DMS79 (cell line): Measurements from ENCODE around the gene NME2.
A peak's percentile ranks its signal among the peaks of the same experiment; 100 is the strongest.
"Not testable (repeated sequence)": the region's sequence is repeated elsewhere in the genome, so short reads cannot be mapped to it uniquely, and the experiment has no call there.

Experiments
- DNase-seq: peaks from one replicate; lab custom pipeline; 2025; lab: John Stamatoyannopoulos, UW

NME2 gene

GRCh38 chr17:51166198-51166986, at the start of gene NME2:
TSS of gene NME2 (plus strand) at chr17:51166411. CDS start at chr17:51166831, 420 bp downstream.
- DNase-seq = peak; percentile 25

DNA sequence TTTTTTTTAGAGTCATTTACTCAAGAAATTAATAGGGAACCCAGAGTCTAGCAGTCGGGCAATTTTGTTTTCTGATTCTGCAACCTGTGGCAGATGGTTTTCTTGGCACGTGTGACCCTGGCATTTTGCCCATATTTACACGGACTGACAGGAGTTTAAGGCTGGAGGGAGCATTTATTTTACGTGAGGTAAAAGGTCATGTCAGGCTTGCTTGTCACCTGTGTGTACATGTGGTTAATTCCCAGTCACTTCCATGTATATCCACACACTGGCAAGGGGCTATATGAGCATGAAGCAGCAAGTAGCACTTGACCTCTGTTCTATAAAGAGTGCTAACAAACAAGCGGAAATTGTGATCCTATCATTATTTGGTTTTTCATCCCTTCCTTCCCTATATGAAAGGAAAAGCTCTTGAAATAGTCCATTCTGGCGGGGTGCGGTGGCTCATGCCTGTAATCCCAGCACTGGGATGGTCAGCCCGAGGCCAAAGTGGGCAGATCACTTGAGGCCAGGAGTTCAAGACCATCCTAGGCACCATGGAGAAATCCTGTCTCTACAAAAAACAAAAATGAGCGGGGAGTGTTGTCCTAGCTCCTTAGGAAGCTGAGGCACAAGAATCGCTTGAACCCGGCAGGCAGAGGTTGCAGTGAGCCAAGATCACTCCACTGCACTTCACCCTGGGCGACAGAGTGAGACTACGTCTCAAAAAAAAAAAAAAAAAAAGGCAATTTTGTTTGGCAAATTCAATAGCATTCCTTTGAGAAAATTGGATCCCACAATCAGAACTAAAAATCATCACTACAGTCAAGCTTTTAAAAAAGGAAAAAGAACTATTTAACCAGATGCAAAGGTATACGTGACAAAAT, 47.6 kb upstream of the NME2 start:
- DNase-seq = peak; percentile 73

DNA sequence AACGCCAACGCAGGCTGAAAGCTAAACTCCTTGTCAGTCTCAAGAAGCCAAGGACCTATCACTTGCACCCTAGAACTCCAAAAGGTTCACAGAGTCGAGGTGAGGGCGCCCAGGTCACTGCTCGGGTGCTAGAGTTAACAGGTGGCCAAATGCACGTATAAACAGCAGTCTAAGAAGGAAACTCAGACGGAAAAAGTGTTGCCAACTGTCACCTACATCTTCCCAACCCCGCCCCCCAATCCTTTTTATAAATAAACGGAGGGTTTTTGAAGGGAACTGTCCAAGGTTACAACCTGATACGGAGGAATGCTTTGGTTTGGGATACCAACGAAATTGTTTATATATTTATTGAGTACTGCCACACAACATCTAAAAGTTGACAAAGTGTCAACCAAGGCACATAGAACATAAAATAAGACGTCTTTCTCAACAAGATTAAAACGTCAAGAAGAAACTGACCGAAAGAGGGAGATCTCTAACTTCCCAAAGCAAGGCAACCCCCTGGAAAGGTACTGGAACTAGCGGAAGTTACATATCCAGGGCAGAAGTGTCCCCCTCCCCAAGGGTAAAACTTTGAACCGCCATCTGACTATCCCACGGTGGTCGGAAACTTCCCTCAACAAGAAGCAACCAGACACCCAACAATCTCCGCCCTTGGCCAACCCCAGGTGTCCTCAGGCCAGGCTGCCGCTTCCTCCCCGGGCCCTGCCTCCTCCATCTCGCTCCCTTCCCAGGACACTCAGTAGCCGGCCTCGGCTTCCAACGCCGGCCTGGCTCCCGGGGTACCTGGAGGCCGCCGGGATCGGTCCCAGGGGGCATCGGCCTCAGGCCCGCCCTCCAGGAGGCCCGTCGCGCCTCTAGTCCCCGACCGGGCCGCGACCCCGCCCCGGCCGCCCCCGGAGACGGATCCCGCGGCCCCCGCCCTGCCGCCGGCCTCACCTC, 46.5 kb upstream of the NME2 start:
- peak; percentile 6 for DNase-seq

- DNase-seq = peak; percentile 20
Measured at GRCh38 chr17:51120357-51120738, 45.9 kb upstream of the NME2 start.

DNA sequence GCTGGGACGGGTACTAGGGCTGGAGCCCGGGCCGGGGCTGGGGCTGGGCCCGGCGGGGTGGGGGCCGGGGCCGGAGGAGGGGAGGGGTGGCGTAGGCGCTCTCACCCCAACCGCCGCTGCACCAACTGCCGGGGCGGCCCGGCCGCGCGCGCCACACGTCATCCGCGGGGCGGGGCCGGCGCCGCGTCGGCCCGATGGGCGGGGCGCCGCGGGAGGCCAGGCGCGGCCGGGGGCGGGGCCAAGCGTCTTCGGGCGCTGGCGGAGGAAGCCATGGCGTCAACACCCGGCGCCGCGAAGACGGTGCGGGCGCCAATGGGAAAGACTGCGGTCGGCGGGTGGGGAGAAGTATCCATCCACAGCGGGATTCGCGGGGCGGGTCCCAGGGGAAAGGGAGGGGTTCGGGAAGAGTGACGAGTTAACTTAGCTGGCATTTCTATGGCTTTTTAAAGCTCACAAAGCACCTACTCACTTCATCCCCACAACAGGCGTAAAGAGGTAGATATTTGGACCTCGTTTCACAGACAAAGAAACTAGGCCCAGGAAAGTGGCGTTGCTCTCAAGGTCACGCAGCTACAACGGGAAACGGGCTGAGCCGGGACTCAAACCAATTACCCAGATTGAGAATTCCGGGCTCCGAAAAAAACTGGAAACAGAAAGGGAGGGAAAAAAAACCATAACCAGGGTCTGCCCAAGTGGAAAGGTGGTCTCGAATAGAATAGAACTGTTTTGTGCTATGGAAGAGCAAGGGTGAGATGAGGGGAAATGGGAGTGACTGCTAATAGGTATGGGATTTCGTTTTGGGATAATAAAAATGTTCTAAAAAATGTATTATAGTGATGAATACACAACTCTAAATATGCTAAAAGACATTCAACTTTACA, 45.2 kb upstream of the NME2 start, which contains the start of gene SPAG9:
Gene SPAG9, minus strand, starts transcription at position 130 of the 881 bp plus-strand sequence. CDS start 212 bp downstream, outside the sequence.
- DNase-seq = peak; percentile 86

- DNase-seq = peak; percentile 51
Measured at GRCh38 chr17:51121620-51122472, 44.4 kb upstream of the NME2 start.

- not testable (repeated sequence) for DNase-seq
Measured at GRCh38 chr17:51122473-51123115, 43.6 kb upstream of the NME2 start.

DNA sequence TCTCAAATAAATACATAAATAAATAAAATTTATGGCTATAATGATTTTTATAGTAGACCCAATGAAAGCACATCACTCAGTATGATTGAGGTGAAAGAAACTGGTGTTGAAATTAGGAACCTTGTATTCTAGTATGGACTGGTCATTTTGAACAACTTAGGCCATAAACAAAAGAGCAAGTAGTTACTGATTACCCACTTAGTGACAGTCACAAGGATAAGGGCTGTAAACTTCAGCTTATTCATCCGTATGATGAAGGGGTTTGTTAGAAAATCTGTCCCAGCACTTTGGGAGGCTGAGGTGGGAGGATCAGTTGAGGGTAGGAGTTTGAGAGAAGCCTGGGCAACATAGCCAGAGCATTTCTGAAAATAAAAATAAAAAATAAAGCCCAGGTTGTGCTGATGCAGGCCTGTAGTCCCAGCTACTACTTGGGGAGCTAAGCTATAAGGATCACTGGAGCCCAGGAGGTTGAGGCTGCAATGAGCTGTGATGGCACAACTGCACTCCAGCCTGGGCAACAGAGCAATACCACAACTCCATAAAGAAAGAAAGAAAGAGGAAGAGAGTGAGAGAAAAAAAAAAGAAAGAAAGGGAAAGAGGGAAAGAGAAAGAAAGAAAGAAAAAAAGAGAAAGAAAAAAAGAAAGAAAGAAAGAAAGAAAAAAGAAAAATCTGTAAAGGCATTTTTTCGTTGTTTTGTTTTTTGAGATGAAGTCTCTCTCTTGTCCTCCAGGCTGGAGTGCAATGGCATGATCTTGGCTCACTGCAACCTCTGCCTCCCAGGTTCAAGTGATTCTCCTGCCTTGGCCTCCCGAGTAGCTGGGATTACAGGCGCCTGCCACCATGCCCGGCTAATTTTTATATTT, 41.3 kb upstream of the NME2 start:
- DNase-seq = no peak

- DNase-seq = no peak
Measured at GRCh38 chr17:51128076-51128475, 38.1 kb upstream of the NME2 start.

GRCh38 chr17:51132964-51133319, 33.3 kb upstream of the NME2 start:
- no peak for DNase-seq

DNA sequence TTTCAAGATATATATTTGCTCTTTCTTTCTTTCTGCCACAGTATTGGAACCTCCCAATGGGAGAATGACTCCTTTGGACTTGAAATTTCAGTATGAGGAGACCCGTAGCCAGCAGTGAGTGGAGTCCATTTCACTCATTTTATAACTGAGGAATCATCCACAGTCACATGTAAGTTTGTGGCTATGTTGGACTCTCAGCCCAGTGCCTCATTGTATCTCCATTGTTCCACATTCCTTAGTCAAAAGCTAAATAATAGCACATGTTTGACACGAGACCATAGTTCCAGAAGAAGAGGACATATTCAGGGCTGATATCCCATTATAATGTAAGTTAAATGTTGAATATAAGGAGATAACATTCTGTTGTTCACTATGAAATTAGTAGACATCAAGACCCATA, 32.8 kb upstream of the NME2 start:
- DNase-seq = no peak

DNA sequence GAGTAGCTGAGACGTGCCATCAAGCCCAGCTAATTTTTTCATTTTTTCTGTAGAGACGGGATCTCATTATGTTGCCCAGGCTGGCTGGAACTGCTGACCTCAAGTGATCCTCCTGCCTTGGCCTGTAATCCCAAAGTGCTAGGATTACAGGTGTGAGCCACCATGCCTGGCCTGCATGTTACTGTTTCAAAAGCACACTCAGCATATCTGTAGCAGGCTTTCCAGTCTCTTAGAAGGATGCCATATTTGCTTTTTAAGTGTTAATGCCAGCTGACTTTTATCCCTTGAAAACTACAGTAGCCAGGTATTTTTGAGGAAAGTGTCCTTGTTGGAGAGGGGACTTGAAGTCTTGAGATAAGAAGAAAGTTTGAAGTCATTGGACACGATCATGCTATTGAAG, 30.3 kb upstream of the NME2 start:
- no peak for DNase-seq

GRCh38 chr17:51142597-51142996, 23.6 kb upstream of the NME2 start:
- no peak for DNase-seq

DNA sequence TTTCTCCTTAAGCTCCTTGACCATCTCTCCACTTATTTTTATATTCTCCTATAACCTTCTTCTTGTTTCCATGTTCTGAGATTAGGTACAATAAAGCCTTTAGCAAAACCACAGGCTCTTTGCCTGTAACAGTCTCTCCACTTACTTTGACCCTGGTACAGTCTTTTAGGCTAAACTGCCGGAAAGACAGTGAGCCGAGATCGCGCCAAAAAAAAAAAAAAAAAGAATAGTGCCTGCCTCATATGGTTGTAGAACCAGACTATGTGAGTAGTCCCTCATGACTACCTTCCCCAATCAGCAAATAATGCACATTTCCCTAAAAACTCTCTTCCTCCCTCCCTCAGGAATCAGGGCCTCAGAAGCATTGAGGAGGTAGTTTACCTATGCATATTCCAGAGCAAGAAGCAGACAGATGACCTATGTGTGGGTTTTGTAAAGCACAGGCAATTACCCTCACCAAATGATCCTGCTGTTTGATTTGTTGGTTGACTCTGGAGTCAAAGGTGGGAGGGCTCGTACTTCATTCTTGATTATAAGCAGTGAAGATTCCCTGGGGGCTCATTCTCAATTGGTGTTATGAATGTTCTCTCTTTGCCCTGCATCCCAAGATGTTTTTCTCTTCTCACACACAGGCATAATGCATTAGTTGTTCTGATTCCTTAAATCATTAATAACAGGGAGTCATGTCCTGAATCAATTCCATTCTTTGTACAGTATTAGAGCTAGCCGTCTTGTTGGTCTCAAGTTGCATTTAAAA, 21.8 kb upstream of the NME2 start:
- no peak for DNase-seq

- DNase-seq = no peak
Measured at GRCh38 chr17:51147650-51148049, 18.6 kb upstream of the NME2 start.

GRCh38 chr17:51149163-51149562, 17.0 kb upstream of the NME2 start:
- no peak for DNase-seq

- no peak for DNase-seq
Measured at GRCh38 chr17:51150932-51151331, 15.3 kb upstream of the NME2 start.

DNA sequence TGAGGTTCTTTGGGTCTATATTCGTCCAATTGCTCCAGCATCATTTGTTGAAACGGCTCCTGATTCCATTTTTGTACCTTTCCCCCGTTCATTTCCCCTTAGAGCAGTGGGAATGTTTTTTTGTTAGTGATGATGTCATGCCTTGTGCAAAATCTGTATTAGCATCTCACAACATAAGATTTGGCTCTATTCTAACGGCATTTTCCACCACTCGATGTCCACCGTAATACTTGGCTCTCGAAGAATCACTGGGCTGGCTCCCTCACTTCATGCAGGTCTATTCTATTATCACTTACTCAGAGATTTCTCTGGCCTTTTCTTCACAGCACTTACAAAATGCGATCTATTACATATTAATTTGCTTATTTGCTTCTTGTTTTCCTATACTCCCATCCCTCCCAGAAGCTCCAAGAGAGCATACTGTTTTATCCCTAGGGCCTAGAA, 13.4 kb upstream of the NME2 start:
- peak; percentile 62 for DNase-seq
